Erythroblast (primary cell): ENCODE measurements around the gene SEH1L.

Experiments
- GATA1 ChIP-seq: IDR thresholded peaks from 2 replicates; pipeline ENCODE4 v1.6.1; 2011; ENCODE audit warnings: low read depth, mild to moderate bottlenecking, control low read depth, low read length, moderate library complexity
- POLR2A ChIP-seq: IDR thresholded peaks from 2 replicates; pipeline ENCODE4 v1.6.1; 2011; ENCODE audit warnings: mild to moderate bottlenecking, low read length

DNA sequence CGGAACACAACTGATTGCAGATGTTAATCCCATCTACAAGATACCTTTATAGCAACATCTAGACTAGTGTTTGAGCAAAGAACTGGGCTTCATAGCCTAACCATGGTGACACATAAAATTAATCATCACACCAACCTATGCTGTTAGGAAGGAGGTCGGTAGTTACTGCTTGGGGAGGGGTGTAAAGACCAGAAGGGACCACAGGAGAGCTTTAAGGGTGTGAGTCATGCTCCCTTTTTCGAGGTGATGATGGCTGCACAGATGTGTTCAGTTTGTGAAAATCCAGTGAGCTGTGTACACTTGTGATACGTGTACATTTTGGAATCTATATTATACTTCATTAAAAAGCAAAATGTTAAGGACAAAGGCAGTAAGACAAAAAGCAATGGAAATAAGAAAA is 4.6 kb upstream of the SEH1L start:
- TF ChIP-seq POLR2A (no peak), GATA1 (no peak)
